ENCODE measurements around the gene PARP1.

GRCh38 chr1:226432586-226433340 lies 24.9 kb upstream of the PARP1 start:
- TF ChIP-seq POLR2AphosphoS5 (IDR thresholded peaks at IDR 0.05; ENCODE audit: low read depth, low read length): no peak
- TF ChIP-seq POLR2A (IDR thresholded peaks at IDR 0.05; ENCODE audit: low read depth, low read length): no peak
- TF ChIP-seq PAX5 (IDR thresholded peaks at IDR 0.05; ENCODE audit: insufficient read depth, low read length, severe bottlenecking): no peak
- no peak for TF ChIP-seq TAF1 (IDR thresholded peaks at IDR 0.05; ENCODE audit: low read depth, low read length)

All from GM12891 (cell line).